ENCODE measurements around the gene SLC39A11. TPM values are rescaled to one million over a fixed set of nuclear protein-coding genes. Genes with fewer than 3 reads are reported as not detected.

SLC39A11 gene
- total RNA-seq, 1 donor from 2014 or later: 5.5 TPM

DNA sequence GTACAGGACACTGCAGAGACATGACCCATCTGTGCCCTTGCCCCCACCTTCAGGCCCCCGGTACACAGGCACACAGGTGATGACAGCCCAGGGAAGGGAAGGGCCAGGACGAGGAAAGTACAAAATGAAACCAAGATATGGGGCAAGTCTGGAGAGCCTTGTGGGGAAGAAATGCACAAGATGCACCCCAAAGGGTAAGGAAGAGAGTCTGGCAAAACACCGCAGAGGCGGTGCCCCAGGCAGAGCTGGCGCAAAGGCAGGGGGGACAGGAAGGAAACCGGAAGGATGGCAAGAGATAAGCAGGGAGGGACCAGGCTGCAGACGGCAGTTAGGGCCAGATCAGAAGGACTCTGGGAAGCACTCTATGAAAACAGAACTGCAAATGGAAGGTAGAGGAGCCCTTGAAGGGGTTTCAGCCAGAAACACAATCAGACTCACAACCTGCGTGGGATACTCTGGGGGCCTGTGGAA lies 81.4 kb downstream of the SLC39A11 start:
- Histone ChIP-seq H3K9ac (no peak overlapping the region), H3F3A (ENCODE audit: low read depth) (no peaks in the 10 kb centered on the region), H3K4me1 (peaks cover 5% of the 10 kb centered on the region), H3K9me3 (ENCODE audit: low read depth) (no peaks in the 10 kb centered on the region), H4K20me1 (ENCODE audit: low read depth) (no peaks in the 10 kb centered on the region), H3K36me3 (no peaks in the 10 kb centered on the region), H3K27ac (no peak overlapping the region), H3K79me2 (ENCODE audit: low read depth) (no peaks in the 10 kb centered on the region), H3K27me3 (no peaks in the 10 kb centered on the region), H3K4me2 (no peak overlapping the region), H2AFZ (replicated peaks) (no peak overlapping the region), H3K4me3 (no peak overlapping the region)
- Mint-ChIP-seq H3K36me3 (no peaks in the 10 kb centered on the region), H3K27me3 (ENCODE audit: insufficient read depth, low read depth) (peaks cover 6% of the 10 kb centered on the region), H3K4me1 (peaks cover 9% of the 10 kb centered on the region), H3K9me3 (no peaks in the 10 kb centered on the region), H3K4me3 (no peak overlapping the region), H3K27ac (no peak overlapping the region)
- no peak for DNase-seq (ENCODE audit: low spot score)
- TF ChIP-seq EZH2 (IDR thresholded peaks at IDR 0.05) (no peak), EZH2phosphoT487 (IDR thresholded peaks at IDR 0.05) (no peak)
- TF ChIP-seq, protein P1, sequence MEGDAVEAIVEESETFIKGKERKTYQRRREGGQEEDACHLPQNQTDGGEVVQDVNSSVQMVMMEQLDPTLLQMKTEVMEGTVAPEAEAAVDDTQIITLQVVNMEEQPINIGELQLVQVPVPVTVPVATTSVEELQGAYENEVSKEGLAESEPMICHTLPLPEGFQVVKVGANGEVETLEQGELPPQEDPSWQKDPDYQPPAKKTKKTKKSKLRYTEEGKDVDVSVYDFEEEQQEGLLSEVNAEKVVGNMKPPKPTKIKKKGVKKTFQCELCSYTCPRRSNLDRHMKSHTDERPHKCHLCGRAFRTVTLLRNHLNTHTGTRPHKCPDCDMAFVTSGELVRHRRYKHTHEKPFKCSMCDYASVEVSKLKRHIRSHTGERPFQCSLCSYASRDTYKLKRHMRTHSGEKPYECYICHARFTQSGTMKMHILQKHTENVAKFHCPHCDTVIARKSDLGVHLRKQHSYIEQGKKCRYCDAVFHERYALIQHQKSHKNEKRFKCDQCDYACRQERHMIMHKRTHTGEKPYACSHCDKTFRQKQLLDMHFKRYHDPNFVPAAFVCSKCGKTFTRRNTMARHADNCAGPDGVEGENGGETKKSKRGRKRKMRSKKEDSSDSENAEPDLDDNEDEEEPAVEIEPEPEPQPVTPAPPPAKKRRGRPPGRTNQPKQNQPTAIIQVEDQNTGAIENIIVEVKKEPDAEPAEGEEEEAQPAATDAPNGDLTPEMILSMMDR (IDR thresholded peaks at IDR 0.05): no peak

- no peaks in the 10 kb centered on the region for H3F3A ChIP-seq (ENCODE audit: low read depth)
- no peaks in the 10 kb centered on the region for H3K36me3 ChIP-seq
- H3K4me1 ChIP-seq: peaks cover 5% of the 10 kb centered on the region
- no peaks in the 10 kb centered on the region for H3K9me3 ChIP-seq (ENCODE audit: low read depth)
- no peak overlapping the region for H3K4me2 ChIP-seq
- H3K4me3 ChIP-seq: no peak overlapping the region
- H3K9ac ChIP-seq: no peak overlapping the region
- Mint-ChIP-seq H3K36me3 (no peaks in the 10 kb centered on the region), H3K4me3 (no peak overlapping the region), H3K27me3 (ENCODE audit: insufficient read depth, low read depth) (peaks cover 8% of the 10 kb centered on the region), H3K4me1 (peaks cover 9% of the 10 kb centered on the region), H3K27ac (no peak overlapping the region), H3K9me3 (no peaks in the 10 kb centered on the region)
- no peak overlapping the region for H2AFZ ChIP-seq (replicated peaks)
- no peak for DNase-seq (ENCODE audit: low spot score)
- no peaks in the 10 kb centered on the region for H3K79me2 ChIP-seq (ENCODE audit: low read depth)
- no peak overlapping the region for H3K27ac ChIP-seq
- no peak for TF ChIP-seq EZH2 (IDR thresholded peaks at IDR 0.05)
- TF ChIP-seq EZH2phosphoT487 (IDR thresholded peaks at IDR 0.05): no peak
- TF ChIP-seq, protein P1 (IDR thresholded peaks at IDR 0.05): no peak
- no peaks in the 10 kb centered on the region for H4K20me1 ChIP-seq (ENCODE audit: low read depth)
- H3K27me3 ChIP-seq: no peaks in the 10 kb centered on the region
Measured at GRCh38 chr17:73010414-73010813, 82.1 kb downstream of the SLC39A11 start.

DNA sequence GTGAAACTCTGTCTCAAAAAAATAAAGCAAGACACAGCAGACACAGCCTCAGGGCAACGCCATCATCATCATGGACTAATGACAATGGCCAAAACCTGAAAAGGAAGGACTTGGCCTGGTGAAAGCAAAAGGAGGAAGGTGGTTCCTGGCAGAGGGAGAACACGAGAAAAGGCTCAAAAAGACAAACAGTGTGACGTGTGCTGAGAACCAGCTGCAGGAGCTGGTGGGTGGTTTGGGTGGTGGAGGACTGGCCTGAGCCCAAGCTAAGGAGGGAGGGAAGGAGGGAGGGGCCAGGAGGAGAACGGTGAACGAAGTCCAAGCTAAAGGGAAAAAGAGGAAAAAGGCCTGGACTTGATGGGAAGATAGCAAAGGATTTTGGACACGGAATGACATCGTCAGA lies 85.1 kb downstream of the SLC39A11 start:
- Histone ChIP-seq H4K20me1 (ENCODE audit: low read depth) (no peaks in the 10 kb centered on the region), H3K9me3 (ENCODE audit: low read depth) (no peaks in the 10 kb centered on the region), H3K9ac (no peak overlapping the region), H3K4me2 (no peak overlapping the region), H3K79me2 (ENCODE audit: low read depth) (no peaks in the 10 kb centered on the region), H3K4me1 (no peaks in the 10 kb centered on the region), H3K36me3 (no peaks in the 10 kb centered on the region), H3F3A (ENCODE audit: low read depth) (no peaks in the 10 kb centered on the region), H3K27me3 (no peaks in the 10 kb centered on the region), H2AFZ (replicated peaks) (no peak overlapping the region), H3K27ac (no peak overlapping the region), H3K4me3 (no peak overlapping the region)
- H3K27me3 Mint-ChIP-seq (ENCODE audit: insufficient read depth, low read depth): peaks cover 8% of the 10 kb centered on the region
- no peaks in the 10 kb centered on the region for H3K36me3 Mint-ChIP-seq
- H3K4me3 Mint-ChIP-seq: no peak overlapping the region
- TF ChIP-seq EZH2phosphoT487 (IDR thresholded peaks at IDR 0.05): no peak
- TF ChIP-seq, protein P1 (IDR thresholded peaks at IDR 0.05): no peak
- no peak for TF ChIP-seq EZH2 (IDR thresholded peaks at IDR 0.05)
- H3K9me3 Mint-ChIP-seq: no peaks in the 10 kb centered on the region
- no peaks in the 10 kb centered on the region for H3K4me1 Mint-ChIP-seq
- DNase-seq (ENCODE audit: low spot score): no peak
- no peak overlapping the region for H3K27ac Mint-ChIP-seq
